Epithelial cell of esophagus (primary cell): ENCODE results near the gene AOPEP.

Experiments used
- DNase-seq: peaks from one replicate; pipeline ENCODE4 v3.0.0; 2010; ENCODE audit warnings: low read depth
- H3K4me3 ChIP-seq: 2 replicates; pipeline ENCODE4 v1.5.1; 2011; ENCODE audit warnings: mild to moderate bottlenecking, low read length, control low read depth
- TF ChIP-seq, protein P1 (sequence below): IDR thresholded peaks from 2 replicates; pipeline ENCODE4 v1.5.1; 2011; ENCODE audit warnings: low read depth, mild to moderate bottlenecking, low read length, control low read depth, inconsistent platforms; ENCODE audit not compliant: insufficient read depth; ENCODE audit errors: missing control alignments

Gene AOPEP

DNA sequence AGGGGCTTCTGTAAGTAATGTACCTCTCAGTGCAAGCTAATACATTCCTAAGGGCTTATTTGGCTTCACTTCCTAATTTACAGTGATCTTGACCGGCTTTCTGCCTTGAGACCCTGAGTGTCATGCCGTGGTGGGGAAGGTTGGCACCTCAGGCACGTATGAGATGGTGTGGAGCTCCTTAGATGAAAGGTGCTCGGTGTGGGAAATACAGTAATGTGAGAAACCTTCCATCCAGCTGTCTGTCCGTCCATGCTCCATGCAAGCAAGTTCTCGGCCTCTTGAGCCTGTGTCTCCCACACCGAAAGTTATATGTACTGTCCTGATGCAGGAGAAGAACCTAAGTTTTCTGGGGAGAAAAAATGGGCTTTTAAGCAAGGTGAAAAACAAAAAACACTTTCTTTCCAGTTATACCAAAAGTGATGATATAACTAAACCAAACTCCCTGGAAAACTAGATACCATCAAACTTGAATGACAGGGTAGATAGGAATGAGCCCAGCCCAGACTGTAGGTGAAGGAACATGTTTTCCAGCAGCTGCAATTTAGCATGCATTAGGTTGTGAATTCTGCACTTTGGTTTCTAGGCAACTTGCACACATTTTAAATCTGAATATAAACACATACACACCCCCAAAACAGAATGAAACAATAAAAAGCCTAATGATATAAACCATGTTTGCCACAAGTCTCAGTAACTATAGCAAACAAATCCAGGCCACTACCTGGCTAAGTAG, 311.5 kb downstream of the AOPEP start:
- DNase-seq = peak; percentile 82
- TF ChIP-seq, protein P1, sequence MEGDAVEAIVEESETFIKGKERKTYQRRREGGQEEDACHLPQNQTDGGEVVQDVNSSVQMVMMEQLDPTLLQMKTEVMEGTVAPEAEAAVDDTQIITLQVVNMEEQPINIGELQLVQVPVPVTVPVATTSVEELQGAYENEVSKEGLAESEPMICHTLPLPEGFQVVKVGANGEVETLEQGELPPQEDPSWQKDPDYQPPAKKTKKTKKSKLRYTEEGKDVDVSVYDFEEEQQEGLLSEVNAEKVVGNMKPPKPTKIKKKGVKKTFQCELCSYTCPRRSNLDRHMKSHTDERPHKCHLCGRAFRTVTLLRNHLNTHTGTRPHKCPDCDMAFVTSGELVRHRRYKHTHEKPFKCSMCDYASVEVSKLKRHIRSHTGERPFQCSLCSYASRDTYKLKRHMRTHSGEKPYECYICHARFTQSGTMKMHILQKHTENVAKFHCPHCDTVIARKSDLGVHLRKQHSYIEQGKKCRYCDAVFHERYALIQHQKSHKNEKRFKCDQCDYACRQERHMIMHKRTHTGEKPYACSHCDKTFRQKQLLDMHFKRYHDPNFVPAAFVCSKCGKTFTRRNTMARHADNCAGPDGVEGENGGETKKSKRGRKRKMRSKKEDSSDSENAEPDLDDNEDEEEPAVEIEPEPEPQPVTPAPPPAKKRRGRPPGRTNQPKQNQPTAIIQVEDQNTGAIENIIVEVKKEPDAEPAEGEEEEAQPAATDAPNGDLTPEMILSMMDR = no peak
- no peak overlapping the region for H3K4me3 ChIP-seq

DNA sequence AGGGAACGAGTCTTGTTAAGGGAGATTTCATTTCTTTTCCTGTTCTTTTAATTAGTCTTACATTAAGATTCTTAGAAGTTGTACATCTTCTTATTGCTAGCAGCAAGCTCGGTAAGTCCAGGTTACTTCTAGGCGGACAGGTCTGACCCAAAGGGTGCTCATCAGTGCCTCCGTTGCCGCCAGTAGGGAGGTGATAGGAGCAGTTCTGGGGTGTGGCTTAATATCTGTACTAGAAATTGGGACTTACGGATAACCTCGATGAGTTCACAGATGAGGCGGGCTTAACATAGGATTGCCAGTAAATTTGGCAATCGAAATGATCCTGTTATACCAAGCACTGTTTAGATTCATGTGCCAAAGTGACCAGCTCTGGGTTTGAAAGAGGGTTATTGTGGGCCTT, 312.2 kb downstream of the AOPEP start:
- no peak for DNase-seq
- H3K4me3 ChIP-seq = no peak overlapping the region
- TF ChIP-seq, protein P1 = no peak

DNA sequence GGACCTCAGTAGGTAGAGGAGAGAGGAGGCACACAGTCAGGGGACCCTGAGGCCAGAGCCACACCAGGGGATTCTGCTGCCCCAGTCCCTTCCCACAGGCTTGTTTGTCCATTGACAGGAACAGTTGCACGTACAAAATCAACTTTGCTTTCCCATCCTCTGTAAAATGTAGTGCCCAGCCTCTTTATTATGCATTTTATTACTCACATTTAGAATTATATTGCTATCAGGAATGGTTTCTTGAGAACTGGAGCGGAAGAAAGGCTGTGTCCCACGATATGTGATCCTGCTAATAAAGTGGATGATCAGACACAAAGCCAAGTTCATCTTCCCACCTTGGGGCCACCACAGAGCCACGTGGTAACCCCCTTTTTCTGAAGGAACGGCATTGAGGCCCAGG, 313.6 kb downstream of the AOPEP start:
- no peak overlapping the region for H3K4me3 ChIP-seq
- DNase-seq = no peak
- TF ChIP-seq, protein P1 = no peak

DNA sequence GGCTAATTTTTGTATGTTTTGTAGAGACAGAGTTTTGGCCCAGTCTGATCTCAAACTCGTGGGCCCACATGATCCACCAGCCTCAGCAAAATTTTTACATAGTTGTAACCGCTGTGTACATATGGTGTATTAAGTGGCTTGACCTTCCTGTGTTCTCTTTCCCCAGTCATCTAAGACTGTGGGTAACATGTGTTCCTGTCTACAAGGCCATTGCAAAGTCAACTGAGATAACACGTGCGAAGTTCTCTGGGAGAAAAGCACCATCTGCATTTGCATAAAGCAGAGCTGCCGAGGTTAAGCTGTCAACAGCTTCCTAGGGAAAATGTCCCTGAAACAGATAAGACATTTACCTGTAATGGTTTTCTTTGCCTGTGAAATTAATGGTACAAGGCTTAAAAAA, 317.3 kb downstream of the AOPEP start:
- no peak overlapping the region for H3K4me3 ChIP-seq
- no peak for DNase-seq
- TF ChIP-seq, protein P1 = no peak

DNA sequence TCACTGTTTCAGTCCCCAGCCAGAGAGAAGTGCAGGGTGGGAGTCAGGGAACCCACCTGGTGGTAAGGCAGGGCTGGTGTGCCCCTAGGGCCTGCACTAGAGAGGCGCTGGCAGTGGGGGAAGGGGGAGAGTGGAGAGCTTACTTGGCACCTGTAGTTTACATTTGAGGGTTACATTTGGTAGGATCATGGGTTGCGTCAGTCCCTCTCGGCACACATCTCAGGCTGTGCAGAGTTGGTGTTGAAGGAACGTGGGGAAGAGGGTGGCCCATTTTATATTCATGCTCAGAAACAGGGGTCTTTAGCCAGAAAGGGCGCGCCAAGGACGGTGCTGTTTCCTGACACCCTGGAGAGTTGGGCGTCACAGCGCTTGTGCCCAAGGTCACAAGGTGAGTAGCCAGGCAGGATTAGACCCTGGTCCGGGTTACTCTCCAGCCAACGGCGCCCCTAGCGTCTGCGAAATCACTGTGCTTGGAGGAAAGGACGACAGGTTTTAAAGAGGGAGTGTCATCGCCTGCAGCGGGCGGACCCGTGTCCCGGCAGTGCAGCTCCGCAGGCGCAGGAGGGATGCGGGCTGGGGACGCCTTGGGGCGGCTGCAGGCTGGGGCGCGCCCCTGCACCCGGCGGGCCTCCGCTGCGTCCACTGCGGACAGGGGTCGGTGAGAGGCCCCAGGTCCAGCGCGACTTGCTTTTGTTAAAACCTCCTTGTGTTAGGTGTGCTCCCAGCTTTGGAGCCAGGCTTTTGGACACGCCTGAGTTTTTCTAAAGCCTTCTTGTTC, 318.4 kb downstream of the AOPEP start:
- peak; percentile 71 for DNase-seq
- TF ChIP-seq, protein P1 = peak; percentile 72
- H3K4me3 ChIP-seq = peak overlapping the region; percentile 8

DNA sequence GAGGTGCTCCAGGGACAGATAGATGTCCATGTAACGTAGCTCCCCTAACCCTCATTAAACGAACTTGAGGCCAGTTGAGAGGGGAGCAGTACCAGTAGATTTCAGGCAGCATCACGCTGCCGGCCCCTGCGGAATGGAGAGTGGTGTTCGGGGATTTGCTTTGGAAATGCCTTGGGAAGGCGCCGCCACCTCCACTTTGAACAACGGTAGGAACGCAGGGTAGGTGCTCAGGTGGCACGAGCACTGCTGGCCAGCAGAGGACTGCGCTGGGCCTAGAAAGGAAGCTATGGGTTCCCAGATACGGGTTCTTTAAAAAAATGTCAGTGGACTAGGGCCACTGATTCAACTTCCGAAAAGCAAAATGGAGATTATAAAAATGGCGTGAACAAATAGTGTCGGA, 319.3 kb downstream of the AOPEP start:
- TF ChIP-seq, protein P1 = no peak
- no peak for DNase-seq
- peak overlapping the region; percentile 13 for H3K4me3 ChIP-seq
